A673 (cell line): ENCODE results near the gene LYRM4.

Source experiments
- EZH2 ChIP-seq: fragments of 200-600 bp; sonication (generic); IDR thresholded peaks from 2 replicates; pipeline ENCODE4 v1.6.1; 2017; ENCODE audit warnings: borderline replicate concordance, low read depth, mild to moderate bottlenecking, mixed read lengths, antibody characterized with exemption, low read length; ENCODE audit not compliant: poor library complexity, severe bottlenecking
- TF ChIP-seq, protein P1 (sequence below): fragments of 300-800, 200-600 bp; sonication (generic); conservative IDR thresholded peaks from 2 replicates; pipeline ENCODE4 v1.5.1; 2017; ENCODE audit warnings: low read depth, mild to moderate bottlenecking, antibody characterized with exemption, low read length, moderate library complexity, mixed read lengths

DNA sequence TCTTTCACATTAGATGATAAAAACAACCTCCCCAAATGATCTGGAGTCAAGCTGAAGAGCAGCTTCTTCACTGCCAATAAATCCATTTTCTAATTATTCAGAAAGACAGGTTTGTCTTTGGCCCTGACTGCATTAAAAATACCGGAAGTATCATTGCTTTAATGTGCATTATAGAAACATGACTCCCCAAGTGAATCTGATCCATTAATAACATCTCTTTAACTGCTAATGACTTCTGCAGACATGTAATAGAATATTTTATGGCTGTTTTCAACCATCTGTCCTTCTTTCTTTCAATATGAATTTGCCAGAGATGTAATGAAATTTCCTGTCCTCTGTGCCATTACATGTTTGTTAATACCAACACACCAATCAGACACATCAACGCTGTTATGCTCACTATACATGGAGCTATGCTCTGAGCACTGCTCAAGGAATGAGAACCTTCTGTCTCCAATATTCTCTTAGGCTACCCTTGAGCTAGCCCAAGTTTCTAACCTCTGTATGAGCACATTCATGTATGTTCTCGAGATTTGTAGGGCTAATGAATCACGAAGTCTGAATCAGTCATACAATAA, 87.8 kb downstream of the LYRM4 start:
- TF ChIP-seq EZH2, result no peak
- TF ChIP-seq, protein P1, sequence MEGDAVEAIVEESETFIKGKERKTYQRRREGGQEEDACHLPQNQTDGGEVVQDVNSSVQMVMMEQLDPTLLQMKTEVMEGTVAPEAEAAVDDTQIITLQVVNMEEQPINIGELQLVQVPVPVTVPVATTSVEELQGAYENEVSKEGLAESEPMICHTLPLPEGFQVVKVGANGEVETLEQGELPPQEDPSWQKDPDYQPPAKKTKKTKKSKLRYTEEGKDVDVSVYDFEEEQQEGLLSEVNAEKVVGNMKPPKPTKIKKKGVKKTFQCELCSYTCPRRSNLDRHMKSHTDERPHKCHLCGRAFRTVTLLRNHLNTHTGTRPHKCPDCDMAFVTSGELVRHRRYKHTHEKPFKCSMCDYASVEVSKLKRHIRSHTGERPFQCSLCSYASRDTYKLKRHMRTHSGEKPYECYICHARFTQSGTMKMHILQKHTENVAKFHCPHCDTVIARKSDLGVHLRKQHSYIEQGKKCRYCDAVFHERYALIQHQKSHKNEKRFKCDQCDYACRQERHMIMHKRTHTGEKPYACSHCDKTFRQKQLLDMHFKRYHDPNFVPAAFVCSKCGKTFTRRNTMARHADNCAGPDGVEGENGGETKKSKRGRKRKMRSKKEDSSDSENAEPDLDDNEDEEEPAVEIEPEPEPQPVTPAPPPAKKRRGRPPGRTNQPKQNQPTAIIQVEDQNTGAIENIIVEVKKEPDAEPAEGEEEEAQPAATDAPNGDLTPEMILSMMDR, result no peak
